ENCODE measurements around the gene SCN8A.

SCN8A gene

GRCh38 chr12:51834411-51834810, 243.4 kb downstream of the SCN8A start:
- no peak for DNase-seq (ENCODE audit: low spot score)

- no peak for DNase-seq (ENCODE audit: low spot score)
Measured at GRCh38 chr12:51836041-51836826, 245.2 kb downstream of the SCN8A start.

DNA sequence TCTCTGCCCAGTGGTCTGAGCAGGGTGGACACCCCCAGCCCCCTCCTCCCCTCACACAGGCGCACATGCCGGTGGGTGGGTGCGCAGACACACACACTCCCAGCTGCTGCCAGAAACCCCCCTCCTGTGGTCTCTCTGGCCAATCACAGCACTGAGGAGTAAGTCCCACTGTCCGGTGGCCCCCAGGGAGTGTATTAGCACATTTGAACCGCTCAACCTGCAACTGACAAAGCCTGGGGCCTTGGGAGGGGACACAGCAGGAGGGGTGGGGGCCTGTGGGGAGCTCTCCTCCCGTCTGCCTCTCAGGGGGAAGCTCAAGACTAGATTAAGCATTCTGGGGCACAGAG, 245.8 kb downstream of the SCN8A start:
- no peak for DNase-seq (ENCODE audit: low spot score)

GRCh38 chr12:51837286-51837685, 246.3 kb downstream of the SCN8A start:
- no peak for DNase-seq (ENCODE audit: low spot score)

DNA sequence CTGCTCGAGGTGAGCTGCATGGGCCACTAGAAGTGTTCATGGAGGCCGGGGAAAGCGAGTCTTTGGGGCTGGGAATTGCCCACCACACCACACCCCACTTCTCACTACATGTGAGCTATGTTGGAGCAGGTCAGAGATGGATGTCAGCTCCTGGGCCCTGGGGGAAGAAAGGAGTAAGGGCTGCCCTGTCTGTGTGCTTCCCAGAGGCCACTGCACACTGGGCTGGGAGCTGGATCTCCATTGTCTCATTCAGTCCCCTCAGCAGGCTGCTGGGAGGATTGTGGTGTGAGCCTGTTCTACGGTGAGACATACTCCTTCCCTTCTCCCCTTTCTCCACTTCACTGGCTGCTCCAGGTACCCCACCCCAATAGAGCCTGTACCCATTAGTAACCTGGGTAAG, 247.0 kb downstream of the SCN8A start:
- no peak for DNase-seq (ENCODE audit: low spot score)

- no peak for DNase-seq (ENCODE audit: low spot score)
Measured at GRCh38 chr12:51838762-51839161, 247.7 kb downstream of the SCN8A start.

DNA sequence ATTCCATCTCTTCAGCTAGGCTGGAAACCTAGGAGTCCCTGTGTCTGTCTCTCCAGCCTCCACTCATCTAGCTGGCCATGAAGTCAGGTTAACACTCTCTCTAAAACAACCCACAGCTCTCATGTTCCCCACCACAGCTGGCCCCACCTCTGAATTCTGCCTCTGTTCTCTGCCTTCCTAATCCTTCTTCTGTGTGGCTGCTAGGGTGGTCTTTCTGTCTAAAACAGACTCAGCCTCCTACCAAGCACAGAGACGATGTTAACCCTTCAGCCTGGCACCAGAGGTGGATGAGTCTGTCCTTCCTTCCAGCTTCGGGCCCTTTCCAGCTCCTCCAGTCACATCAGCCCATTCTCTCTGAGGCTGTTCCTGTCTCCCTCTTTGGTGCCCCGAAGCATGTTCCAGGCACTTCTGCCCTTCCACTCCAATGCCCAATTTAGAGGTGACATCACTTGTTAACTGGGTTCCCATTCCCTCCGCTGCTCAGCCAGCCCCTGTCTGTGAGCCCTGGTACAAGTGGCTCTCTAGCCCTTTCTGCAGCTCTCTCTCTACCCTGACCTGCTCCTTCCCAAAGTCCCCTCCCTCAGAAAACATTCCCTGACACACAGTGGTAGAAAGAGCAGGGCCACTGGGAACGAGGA, 248.4 kb downstream of the SCN8A start:
- DNase-seq (ENCODE audit: low spot score), result no peak

DNA sequence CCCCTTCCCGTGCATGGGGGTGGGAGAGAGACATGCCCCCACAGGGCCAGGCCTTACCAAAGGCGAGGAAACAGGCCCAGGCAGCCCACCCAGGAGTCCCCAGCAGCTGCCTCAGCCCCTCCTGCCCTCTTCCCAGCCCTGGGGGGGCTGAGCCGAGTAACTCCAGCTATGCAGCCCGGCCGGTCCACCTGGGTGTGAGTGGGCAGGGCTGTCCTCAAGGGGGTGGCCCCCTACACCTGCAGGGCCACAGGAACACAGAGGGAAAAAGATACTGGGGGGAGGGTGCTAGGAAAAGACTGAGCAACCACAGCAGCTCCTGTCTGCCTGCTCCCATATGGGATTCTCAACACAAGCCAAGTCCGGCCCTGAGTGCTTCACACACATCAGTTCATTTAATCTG, 249.9 kb downstream of the SCN8A start:
- no peak for DNase-seq (ENCODE audit: low spot score)

DNA sequence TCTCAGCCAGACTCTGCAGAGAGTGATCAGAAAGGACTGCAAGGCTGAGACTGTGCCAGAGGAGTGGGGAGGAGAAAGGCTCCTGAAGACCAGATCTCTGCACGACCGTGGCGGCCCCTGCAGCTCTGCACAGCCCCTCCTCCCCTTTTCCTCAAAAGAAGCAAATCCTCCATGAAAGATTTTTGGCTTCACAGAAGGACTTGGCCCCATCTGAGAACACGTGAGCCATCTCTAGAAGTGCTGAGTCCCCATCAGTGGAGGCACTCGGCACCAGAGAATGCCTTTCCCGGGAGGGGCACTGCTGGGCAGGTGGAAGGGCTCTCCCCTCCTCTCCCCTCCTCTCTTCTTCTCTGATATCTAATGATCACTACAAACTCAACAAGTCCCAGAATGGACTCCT, 250.7 kb downstream of the SCN8A start:
- no peak for DNase-seq (ENCODE audit: low spot score)

- no peak for DNase-seq (ENCODE audit: low spot score)
Measured at GRCh38 chr12:51844854-51845253, 253.8 kb downstream of the SCN8A start.

GRCh38 chr12:51845482-51845881, 254.4 kb downstream of the SCN8A start:
- DNase-seq (ENCODE audit: low spot score), result no peak

GRCh38 chr12:51846271-51846691, 255.2 kb downstream of the SCN8A start:
- DNase-seq (ENCODE audit: low spot score), result no peak

DNA sequence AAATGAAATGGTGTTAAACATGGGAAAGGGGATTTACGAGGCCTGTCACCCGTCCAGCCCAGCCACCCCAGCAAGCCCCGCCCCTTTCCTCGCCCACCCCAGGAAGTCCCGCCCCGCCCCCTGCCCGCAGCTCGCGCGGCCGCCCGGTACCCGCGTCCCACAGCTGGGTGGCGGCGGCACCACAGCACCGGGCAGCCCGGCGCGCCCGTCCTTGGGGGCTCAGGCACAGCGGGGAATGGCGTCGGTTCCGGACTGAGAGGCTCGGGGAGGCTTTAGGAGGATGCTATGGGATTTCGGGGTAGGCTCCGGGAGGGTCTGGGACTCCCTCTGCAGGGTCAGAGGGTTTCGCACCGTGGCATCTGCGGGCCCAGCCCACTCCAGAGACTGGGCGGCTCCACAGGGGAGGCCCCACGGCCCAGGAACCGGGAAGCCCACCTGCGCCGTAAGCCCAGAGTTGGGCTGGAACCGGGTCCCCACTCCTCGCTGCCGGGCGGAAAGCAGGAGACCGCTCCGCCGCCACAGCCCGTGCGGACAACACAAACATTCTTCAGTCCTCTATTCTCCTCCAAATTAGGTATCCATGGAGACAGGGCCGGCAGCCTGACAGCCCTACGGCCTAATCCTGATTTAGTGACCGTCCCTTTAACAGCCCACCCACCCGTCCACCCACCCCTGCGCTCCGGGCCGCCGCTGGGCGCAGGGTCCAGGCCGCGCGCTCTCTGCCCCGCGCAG, 256.0 kb downstream of the SCN8A start:
- peak; percentile 15 for DNase-seq (ENCODE audit: low spot score)

DNA sequence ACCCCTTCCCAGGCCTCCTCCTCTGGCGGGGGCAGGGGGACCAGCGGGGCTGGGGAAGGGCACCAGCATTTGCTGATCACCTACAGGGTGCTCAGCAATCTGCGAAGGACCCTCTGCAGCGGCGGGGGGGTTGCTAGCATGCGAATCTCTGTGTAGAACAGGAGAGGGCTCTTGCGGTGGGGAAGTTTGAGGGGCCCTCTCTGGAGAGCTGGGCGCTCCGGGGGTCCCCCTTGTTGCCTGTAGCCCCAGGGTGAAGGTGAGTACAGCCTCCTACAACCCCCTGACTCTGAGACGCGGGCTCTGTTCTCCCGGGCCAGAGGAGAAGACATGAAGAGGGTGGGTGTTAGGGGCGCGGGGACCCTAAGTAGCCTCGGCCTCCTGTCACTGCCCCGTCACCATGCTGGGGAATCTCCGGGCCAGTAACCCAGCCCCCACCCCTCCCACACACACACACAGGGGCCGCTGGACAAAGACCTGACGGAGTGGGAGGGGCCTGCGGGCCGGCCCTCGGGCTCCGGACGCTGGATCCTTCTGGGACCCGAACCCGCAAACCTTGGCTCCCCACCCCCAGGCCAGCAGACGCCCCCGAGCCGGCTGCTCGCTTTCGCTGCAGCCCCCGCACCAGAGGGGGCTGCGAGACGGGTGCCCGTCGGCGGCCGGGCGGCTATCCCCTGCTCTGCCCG, 256.8 kb downstream of the SCN8A start:
- no peak for DNase-seq (ENCODE audit: low spot score)

DNA sequence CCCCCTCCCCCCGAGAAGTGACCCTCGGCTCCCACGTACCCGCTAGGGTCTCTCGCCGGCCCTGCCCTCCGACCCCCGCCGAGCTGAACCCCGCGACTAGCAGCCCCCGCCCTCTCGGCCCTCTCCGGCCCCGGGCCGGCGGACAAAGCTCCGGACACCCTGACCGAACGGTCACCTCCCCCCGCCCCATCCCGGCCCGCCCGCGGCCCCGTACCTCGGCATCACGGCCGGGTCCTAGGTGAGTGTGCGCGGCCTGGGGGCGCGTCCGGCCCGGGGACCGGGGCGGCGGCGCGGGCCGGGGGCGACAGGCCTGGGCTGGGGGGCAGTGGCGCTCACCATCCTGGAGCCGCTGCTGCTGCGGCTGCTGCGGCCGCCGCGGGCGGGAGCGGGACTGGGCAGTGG, 257.3 kb downstream of the SCN8A start, which contains the start of gene FIGNL2:
FIGNL2 (minus strand) TSS at position 393 of the 402 bp plus-strand sequence. CDS start 26,305 bp downstream, outside the sequence.
- DNase-seq (ENCODE audit: low spot score), result no peak

GRCh38 chr12:51848841-51849735, 258.1 kb downstream of the SCN8A start:
- DNase-seq (ENCODE audit: low spot score), result no peak

DNA sequence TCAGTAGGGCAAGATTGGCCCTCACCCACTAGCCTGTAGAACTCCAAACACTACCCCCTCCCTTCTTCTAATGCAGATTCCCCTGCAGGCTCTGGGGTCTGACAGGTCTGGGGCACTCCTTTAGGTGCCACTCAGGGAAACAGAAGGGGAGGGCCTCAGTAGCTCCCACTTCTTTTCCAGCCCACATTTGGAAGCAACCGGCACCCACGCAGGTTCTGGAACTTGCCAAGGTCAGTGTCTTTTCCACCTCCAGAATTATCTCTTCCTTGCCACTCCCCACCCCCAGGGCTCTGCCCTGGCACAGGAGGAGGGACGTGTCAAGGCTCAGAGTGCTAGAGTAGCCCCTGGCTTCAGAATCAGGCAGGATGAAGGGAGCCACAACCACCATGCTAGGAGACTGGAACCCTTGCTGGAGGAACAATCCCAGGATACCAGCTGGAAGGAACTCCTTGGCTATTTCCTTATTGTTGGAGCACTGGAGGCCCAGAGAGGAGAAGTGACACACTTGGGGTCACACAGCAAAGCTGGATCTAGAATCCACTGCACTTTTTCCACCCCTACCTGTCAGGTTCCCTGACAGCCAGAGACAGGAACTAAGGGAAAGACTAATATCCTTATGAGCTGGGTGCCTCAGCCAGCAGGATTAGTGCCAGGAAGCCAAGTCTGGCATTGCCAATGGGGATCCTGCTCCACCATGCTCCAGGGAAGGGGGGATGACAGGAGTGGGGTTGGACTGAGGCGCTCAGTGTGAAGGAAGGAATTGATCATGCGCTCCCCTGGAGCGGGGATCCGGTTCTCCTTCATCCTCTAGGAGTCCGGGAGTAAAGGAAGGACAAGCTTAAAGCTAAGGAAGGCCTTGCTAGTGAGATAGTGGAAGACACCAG, 259.3 kb downstream of the SCN8A start:
- no peak for DNase-seq (ENCODE audit: low spot score)

DNA sequence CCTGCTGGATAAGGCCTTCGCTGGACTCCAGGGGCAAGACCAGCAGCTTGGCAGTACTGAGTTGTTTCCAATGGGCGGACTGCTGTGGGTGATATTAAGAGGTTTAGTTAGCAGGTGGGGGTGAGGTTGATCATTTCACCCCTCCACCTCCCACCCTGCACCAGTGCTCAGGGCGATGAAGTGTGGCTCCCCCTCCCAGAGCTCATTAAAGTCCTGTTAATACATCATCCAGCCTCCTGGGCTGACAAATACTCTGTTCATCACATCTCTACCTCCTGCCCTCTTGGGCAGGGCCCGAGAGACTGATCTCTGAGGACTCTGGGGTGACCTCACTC, 259.9 kb downstream of the SCN8A start:
- DNase-seq (ENCODE audit: low spot score), result no peak

DNA sequence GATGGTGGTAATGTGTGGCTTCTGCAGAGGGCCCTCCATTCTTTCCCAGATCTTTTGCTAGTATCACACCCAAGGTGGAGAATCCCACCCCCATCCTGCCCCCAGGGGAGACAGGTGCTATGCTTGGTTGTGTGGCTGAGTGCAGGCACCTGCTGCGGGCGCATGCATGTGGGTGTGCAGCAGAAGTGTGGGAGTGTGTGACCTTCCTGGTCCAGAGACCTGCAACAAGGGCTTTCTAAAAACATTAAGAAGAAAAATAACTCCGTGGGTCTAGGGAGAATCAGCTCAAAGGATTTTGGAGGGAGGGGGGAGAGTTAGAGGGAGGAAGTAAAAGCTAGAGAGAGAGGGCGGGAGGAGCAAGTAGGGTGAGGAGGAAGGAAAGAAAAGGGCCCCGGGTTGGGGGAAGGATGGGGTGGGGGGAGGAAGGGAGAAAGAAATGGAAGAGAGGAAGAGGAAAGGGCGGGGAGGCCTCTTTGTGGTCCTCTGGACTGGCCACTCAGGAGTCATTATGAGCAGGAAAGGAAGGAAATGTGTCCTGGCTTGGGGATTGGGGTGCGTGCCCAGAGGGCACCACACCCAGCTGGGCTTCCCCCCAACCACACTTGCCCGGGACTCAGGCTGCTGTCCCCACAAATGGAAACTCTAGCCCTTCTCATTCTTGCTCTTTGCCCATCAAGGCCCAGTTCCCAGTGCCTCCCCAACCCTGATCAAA, 260.5 kb downstream of the SCN8A start:
- no peak for DNase-seq (ENCODE audit: low spot score)

Data from CD4-positive, alpha-beta T cell treated with Interleukin-15 for 4 hours (primary cell).